ENCODE data around the gene SMG7. TPM values are rescaled to one million over a fixed set of nuclear protein-coding genes. Genes with fewer than 3 reads are reported as not detected.

SMG7 gene
- total and polyA plus RNA-seq, 10 of the 15 experiments (the other 5 are each of a cell fraction or from before 2014, with no cell fraction given) = 9.5 to 65.4 (median 42.7) TPM

- in situ Hi-C loops (cut with MboI) = no loop called here
- ATAC-seq (no peak), DNase-seq (ENCODE audit: low read depth, low spot score) (no peak), FAIRE-seq (no peak)
- no peak overlapping the region for H3K4me2 ChIP-seq (ENCODE audit: control insufficient read depth, insufficient read depth)
- no peak overlapping the region for H3K27ac ChIP-seq (ENCODE audit: control insufficient read depth, insufficient read depth)
- H3K9me3 ChIP-seq (replicated peaks; ENCODE audit: control insufficient read depth, insufficient read depth, low read length) = no peaks in the 10 kb centered on the region
- CTCF ChIA-PET = interaction anchor here (1.0 to 8.9 kb wide), 5 partner anchors 9 to 99 kb away, joined by 3 to 152 read pairs (median 10); no protein-coding TSS in a partner anchor
- no peaks in the 10 kb centered on the region for H3K27me3 ChIP-seq (replicated peaks in 1 of 2; ENCODE audit: control insufficient read depth in 2 of 2, insufficient read depth in 2 of 2, low read length in 1 of 2)
- H4K20me1 ChIP-seq (ENCODE audit: control insufficient read depth, insufficient read depth) = no peaks in the 10 kb centered on the region
- no peak overlapping the region for H2AFZ ChIP-seq (ENCODE audit: control insufficient read depth, low read depth, low read length)
- POLR2A ChIA-PET = interaction anchor here (1.9 to 12.1 kb wide), 3 partner anchors 12 to 20 kb away, joined by 7 to 199 read pairs (median 15); no protein-coding TSS in a partner anchor
- H3K79me2 ChIP-seq (ENCODE audit: control insufficient read depth, insufficient read depth, low read length) = peaks cover 15% of the 10 kb centered on the region
- intact Hi-C loops (cut with micrococcal nuclease; ENCODE audit: unreplicated experiment) = no loop called here
- 94% methylated on average over 1 of the region's 1 CpG for WGBS (ENCODE audit: insufficient coverage, insufficient replicate concordance, low lambda C conversion rate, missing lambda C conversion rate)
- no TSS peak for BruUV-seq (replicated peaks)
- SMC1A ChIA-PET (ENCODE audit: uncharacterized antibody, unreplicated experiment) = interaction anchor here (0.6 to 11.7 kb wide), 10 partner anchors 8 to 117 kb away, joined by 3 to 363 read pairs (median 8); no protein-coding TSS in a partner anchor
- TF ChIP-seq CUX1 (IDR thresholded peaks at IDR 0.05; ENCODE audit: insufficient replicate concordance, low read depth, low read length) (no peak), TBL1XR1 (IDR thresholded peaks at IDR 0.05; ENCODE audit: low read depth, low read length) (no peak), BRCA1 (IDR thresholded peaks at IDR 0.05; ENCODE audit: low read depth, low read length) (no peak), NFYA (IDR thresholded peaks at IDR 0.05; ENCODE audit: borderline replicate concordance, low read depth, low read length) (no peak), BACH1 (IDR thresholded peaks at IDR 0.05; ENCODE audit: borderline replicate concordance) (no peak), HDAC6 (IDR thresholded peaks at IDR 0.05; ENCODE audit: unreplicated experiment) (no peak), SMARCA5 (IDR thresholded peaks at IDR 0.05) (no peak), IKZF1 (conservative IDR thresholded peaks at IDR 0.05) (no peak), SIN3A (IDR thresholded peaks at IDR 0.05; ENCODE audit: low read depth, low read length) (no peak)
- TF ChIP-seq, protein P1, sequence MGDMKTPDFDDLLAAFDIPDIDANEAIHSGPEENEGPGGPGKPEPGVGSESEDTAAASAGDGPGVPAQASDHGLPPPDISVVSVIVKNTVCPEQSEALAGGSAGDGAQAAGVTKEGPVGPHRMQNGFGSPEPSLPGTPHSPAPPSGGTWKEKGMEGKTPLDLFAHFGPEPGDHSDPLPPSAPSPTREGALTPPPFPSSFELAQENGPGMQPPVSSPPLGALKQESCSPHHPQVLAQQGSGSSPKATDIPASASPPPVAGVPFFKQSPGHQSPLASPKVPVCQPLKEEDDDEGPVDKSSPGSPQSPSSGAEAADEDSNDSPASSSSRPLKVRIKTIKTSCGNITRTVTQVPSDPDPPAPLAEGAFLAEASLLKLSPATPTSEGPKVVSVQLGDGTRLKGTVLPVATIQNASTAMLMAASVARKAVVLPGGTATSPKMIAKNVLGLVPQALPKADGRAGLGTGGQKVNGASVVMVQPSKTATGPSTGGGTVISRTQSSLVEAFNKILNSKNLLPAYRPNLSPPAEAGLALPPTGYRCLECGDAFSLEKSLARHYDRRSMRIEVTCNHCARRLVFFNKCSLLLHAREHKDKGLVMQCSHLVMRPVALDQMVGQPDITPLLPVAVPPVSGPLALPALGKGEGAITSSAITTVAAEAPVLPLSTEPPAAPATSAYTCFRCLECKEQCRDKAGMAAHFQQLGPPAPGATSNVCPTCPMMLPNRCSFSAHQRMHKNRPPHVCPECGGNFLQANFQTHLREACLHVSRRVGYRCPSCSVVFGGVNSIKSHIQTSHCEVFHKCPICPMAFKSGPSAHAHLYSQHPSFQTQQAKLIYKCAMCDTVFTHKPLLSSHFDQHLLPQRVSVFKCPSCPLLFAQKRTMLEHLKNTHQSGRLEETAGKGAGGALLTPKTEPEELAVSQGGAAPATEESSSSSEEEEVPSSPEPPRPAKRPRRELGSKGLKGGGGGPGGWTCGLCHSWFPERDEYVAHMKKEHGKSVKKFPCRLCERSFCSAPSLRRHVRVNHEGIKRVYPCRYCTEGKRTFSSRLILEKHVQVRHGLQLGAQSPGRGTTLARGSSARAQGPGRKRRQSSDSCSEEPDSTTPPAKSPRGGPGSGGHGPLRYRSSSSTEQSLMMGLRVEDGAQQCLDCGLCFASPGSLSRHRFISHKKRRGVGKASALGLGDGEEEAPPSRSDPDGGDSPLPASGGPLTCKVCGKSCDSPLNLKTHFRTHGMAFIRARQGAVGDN (IDR thresholded peaks at IDR 0.05) = no peak
- TF ChIP-seq, protein P2, sequence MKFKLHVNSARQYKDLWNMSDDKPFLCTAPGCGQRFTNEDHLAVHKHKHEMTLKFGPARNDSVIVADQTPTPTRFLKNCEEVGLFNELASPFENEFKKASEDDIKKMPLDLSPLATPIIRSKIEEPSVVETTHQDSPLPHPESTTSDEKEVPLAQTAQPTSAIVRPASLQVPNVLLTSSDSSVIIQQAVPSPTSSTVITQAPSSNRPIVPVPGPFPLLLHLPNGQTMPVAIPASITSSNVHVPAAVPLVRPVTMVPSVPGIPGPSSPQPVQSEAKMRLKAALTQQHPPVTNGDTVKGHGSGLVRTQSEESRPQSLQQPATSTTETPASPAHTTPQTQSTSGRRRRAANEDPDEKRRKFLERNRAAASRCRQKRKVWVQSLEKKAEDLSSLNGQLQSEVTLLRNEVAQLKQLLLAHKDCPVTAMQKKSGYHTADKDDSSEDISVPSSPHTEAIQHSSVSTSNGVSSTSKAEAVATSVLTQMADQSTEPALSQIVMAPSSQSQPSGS (IDR thresholded peaks at IDR 0.05; ENCODE audit: low read length) = no peak
- TF ChIP-seq, protein P3, sequence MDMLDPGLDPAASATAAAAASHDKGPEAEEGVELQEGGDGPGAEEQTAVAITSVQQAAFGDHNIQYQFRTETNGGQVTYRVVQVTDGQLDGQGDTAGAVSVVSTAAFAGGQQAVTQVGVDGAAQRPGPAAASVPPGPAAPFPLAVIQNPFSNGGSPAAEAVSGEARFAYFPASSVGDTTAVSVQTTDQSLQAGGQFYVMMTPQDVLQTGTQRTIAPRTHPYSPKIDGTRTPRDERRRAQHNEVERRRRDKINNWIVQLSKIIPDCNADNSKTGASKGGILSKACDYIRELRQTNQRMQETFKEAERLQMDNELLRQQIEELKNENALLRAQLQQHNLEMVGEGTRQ (IDR thresholded peaks at IDR 0.05; ENCODE audit: borderline replicate concordance, low read depth, low read length) = no peak
- H3K9ac ChIP-seq (ENCODE audit: control insufficient read depth, insufficient read depth, low read length) = no peak overlapping the region
- H3K4me1 ChIP-seq (ENCODE audit: control insufficient read depth, insufficient read depth, low read length) = peaks cover 25% of the 10 kb centered on the region
- H3K36me3 ChIP-seq (ENCODE audit: control insufficient read depth in 2 of 2, insufficient read depth in 2 of 2, low read length in 1 of 2) = peaks cover 0 to 5% of the 10 kb centered on the region in 2 experiments; a peak in 2 of 4 replicates
- RAD21 ChIA-PET (ENCODE audit: unreplicated experiment) = interaction anchor here (1.0 to 9.5 kb wide), 8 partner anchors 9 to 101 kb away, joined by 3 to 188 read pairs (median 4); no protein-coding TSS in a partner anchor
- no peak overlapping the region for H3K4me3 ChIP-seq
Observed at GRCh38 chr1:183586455-183586854, 114.2 kb downstream of the SMG7 start.

Data from GM12878 (cell line).